ENCODE data around the gene ISYNA1.

DNA sequence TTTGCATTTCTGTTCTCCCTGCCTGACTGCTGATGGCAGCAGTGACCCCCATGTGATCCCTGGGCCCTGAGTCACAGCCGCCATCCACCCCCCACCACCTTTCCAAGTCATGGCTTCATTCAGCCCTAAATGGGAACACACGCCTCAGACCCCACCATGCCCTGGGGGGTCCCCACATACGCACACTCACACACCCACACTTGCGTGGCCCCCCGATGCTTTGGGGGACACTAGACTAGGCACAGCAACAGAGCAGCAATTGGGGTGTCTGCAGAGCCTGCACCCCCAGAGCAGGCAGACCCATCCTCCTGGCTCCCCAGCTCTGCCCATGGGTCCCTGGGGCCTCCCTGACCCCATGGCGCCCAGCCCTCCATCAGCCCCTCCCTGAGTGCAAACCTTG is 5.5 kb upstream of the ISYNA1 start:
- no peak for TF ChIP-seq EZH2 (IDR thresholded peaks at IDR 0.05; ENCODE audit: borderline replicate concordance, low read depth, low read length, severe bottlenecking)
- no peak for TF ChIP-seq POLR2A (IDR thresholded peaks at IDR 0.05; ENCODE audit: low read depth, low read length)
- TF ChIP-seq POLR2AphosphoS5 (IDR thresholded peaks at IDR 0.05; ENCODE audit: insufficient read depth, low read depth, low read length), result no peak
- TF ChIP-seq, protein P1, sequence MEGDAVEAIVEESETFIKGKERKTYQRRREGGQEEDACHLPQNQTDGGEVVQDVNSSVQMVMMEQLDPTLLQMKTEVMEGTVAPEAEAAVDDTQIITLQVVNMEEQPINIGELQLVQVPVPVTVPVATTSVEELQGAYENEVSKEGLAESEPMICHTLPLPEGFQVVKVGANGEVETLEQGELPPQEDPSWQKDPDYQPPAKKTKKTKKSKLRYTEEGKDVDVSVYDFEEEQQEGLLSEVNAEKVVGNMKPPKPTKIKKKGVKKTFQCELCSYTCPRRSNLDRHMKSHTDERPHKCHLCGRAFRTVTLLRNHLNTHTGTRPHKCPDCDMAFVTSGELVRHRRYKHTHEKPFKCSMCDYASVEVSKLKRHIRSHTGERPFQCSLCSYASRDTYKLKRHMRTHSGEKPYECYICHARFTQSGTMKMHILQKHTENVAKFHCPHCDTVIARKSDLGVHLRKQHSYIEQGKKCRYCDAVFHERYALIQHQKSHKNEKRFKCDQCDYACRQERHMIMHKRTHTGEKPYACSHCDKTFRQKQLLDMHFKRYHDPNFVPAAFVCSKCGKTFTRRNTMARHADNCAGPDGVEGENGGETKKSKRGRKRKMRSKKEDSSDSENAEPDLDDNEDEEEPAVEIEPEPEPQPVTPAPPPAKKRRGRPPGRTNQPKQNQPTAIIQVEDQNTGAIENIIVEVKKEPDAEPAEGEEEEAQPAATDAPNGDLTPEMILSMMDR (IDR thresholded peaks at IDR 0.05; ENCODE audit: extremely low read depth in 1 of 2, insufficient read depth in 1 of 2, low read depth in 1 of 2, low read length in 2 of 2), result no peak
- TF ChIP-seq JUN (IDR thresholded peaks at IDR 0.05; ENCODE audit: borderline replicate concordance, insufficient read depth, insufficient read length, low read depth), result no peak
- TF ChIP-seq, protein P2, sequence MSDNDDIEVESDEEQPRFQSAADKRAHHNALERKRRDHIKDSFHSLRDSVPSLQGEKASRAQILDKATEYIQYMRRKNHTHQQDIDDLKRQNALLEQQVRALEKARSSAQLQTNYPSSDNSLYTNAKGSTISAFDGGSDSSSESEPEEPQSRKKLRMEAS (IDR thresholded peaks at IDR 0.05; ENCODE audit: insufficient read depth, insufficient read length), result no peak
- TF ChIP-seq GATA2 (IDR thresholded peaks at IDR 0.05; ENCODE audit: insufficient read depth, insufficient read length, low read depth, low read length), result no peak
